HepG2 (cell line): ENCODE results near the gene SRCIN1. TPM values are rescaled to one million over a fixed set of nuclear protein-coding genes. Genes with fewer than 3 reads are reported as not detected.

Experiments used
- KAT2B ChIP-seq: fragments of 150-350 bp; IDR thresholded peaks from 2 replicates; pipeline ENCODE4 v1.6.1; 2014; ENCODE audit warnings: low read depth, low read length, borderline replicate concordance
- NFAT5 ChIP-seq: sonication (generic); formaldehyde crosslinking; IDR thresholded peaks from 2 replicates; pipeline ENCODE4 v1.4.0; 2020; ENCODE audit warnings: missing genetic modification reagents
- POGK ChIP-seq: sonication (generic); formaldehyde crosslinking; conservative IDR thresholded peaks from 2 replicates; pipeline ENCODE4 v1.8.0; 2022; ENCODE audit warnings: mild to moderate bottlenecking, moderate library complexity, missing genetic modification reagents
- ZBED4 ChIP-seq: sonication (generic); formaldehyde crosslinking; IDR thresholded peaks from 2 replicates; pipeline ENCODE4 v1.4.0; 2020; ENCODE audit warnings: missing genetic modification reagents, borderline replicate concordance
- ZNF570 ChIP-seq: sonication (generic); formaldehyde crosslinking; IDR thresholded peaks from 2 replicates; pipeline ENCODE4 v1.4.0; 2020; ENCODE audit warnings: mild to moderate bottlenecking, missing genetic modification reagents, borderline replicate concordance
- ZNF777 ChIP-seq: sonication (generic); formaldehyde crosslinking; IDR thresholded peaks from 2 replicates; pipeline ENCODE4 v1.4.0; 2020; ENCODE audit warnings: missing genetic modification reagents
- polyA plus RNA-seq, 8 experiments: library from polyadenylated mRNA; depleted of rRNA in 3 of 8; stranded (reverse) in 7 of 8; unstranded in 1 of 8; fragments of >200 nt; fragmentation: Illumina TruSeq in 4 of 8; extraction: Trizol in 4 of 8; gene quantifications; 2 replicates each; pipeline versions ENCODE4 v1.2.1 to v1.2.3, GENCODE V29; 2011 to 2016; ENCODE audit warnings: low read depth in 4 of 8, missing spikeins in 1 of 8, mixed read lengths in 1 of 8; ENCODE audit not compliant: insufficient read depth in 1 of 8
- total RNA-seq, 5 experiments: library from RNA; depleted of rRNA; stranded (reverse); fragments of >200 nt; fragmentation: Illumina TruSeq; extraction: Trizol; gene quantifications; 2 replicates each; pipeline ENCODE4 v1.2.3, GENCODE V29; 2016; ENCODE audit warnings: low read depth in 1 of 5
- TF ChIP-seq, protein P1 (sequence below): sonication (generic); formaldehyde crosslinking; IDR thresholded peaks from 2 replicates; pipeline ENCODE4 v1.9.0; 2022; ENCODE audit warnings: missing genetic modification reagents, mild to moderate bottlenecking, borderline replicate concordance
- TF ChIP-seq, protein P2 (sequence below): sonication (generic); formaldehyde crosslinking; IDR thresholded peaks from 2 replicates; pipeline ENCODE4 v1.4.0; 2020; ENCODE audit warnings: missing genetic modification reagents, borderline replicate concordance

Gene SRCIN1
- total and polyA plus RNA-seq, 2 of the 13 experiments (the other 11 are each of a cell fraction or from before 2014, with no cell fraction given): 1.2 to 9.6 TPM

GRCh38 chr17:38557836-38558727 is 47.7 kb downstream of the SRCIN1 start (continued):
- TF ChIP-seq, protein P1, sequence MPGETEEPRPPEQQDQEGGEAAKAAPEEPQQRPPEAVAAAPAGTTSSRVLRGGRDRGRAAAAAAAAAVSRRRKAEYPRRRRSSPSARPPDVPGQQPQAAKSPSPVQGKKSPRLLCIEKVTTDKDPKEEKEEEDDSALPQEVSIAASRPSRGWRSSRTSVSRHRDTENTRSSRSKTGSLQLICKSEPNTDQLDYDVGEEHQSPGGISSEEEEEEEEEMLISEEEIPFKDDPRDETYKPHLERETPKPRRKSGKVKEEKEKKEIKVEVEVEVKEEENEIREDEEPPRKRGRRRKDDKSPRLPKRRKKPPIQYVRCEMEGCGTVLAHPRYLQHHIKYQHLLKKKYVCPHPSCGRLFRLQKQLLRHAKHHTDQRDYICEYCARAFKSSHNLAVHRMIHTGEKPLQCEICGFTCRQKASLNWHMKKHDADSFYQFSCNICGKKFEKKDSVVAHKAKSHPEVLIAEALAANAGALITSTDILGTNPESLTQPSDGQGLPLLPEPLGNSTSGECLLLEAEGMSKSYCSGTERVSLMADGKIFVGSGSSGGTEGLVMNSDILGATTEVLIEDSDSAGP (CRISPR knock-in tag): peak; percentile 81
- TF ChIP-seq ZNF570 (CRISPR knock-in tag) (no peak), POGK (peak; percentile 87; the same call in 1 of the 2 replicates), KAT2B (no peak), NFAT5 (no peak), ZBED4 (CRISPR knock-in tag) (peak; percentile 90), ZNF777 (CRISPR knock-in tag) (no peak)
- TF ChIP-seq, protein P2, sequence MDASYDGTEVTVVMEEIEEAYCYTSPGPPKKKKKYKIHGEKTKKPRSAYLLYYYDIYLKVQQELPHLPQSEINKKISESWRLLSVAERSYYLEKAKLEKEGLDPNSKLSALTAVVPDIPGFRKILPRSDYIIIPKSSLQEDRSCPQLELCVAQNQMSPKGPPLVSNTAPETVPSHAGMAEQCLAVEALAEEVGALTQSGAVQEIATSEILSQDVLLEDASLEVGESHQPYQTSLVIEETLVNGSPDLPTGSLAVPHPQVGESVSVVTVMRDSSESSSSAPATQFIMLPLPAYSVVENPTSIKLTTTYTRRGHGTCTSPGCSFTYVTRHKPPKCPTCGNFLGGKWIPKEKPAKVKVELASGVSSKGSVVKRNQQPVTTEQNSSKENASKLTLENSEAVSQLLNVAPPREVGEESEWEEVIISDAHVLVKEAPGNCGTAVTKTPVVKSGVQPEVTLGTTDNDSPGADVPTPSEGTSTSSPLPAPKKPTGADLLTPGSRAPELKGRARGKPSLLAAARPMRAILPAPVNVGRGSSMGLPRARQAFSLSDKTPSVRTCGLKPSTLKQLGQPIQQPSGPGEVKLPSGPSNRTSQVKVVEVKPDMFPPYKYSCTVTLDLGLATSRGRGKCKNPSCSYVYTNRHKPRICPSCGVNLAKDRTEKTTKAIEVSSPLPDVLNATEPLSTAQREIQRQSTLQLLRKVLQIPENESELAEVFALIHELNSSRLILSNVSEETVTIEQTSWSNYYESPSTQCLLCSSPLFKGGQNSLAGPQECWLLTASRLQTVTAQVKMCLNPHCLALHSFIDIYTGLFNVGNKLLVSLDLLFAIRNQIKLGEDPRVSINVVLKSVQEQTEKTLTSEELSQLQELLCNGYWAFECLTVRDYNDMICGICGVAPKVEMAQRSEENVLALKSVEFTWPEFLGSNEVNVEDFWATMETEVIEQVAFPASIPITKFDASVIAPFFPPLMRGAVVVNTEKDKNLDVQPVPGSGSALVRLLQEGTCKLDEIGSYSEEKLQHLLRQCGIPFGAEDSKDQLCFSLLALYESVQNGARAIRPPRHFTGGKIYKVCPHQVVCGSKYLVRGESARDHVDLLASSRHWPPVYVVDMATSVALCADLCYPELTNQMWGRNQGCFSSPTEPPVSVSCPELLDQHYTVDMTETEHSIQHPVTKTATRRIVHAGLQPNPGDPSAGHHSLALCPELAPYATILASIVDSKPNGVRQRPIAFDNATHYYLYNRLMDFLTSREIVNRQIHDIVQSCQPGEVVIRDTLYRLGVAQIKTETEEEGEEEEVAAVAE (CRISPR knock-in tag): peak; percentile 41; the same call in 1 of the 2 replicates
